ENCODE measurements around the gene PPP1R1B. TPM values are rescaled to one million over a fixed set of nuclear protein-coding genes. Genes with fewer than 3 reads are reported as not detected.

PPP1R1B gene
- total and polyA plus RNA-seq, 9 of the 15 experiments (the other 6 are each of a cell fraction or from before 2014, with no cell fraction given): 0.07 to 0.18 (median 0.10) TPM; not detected in 4

DNA sequence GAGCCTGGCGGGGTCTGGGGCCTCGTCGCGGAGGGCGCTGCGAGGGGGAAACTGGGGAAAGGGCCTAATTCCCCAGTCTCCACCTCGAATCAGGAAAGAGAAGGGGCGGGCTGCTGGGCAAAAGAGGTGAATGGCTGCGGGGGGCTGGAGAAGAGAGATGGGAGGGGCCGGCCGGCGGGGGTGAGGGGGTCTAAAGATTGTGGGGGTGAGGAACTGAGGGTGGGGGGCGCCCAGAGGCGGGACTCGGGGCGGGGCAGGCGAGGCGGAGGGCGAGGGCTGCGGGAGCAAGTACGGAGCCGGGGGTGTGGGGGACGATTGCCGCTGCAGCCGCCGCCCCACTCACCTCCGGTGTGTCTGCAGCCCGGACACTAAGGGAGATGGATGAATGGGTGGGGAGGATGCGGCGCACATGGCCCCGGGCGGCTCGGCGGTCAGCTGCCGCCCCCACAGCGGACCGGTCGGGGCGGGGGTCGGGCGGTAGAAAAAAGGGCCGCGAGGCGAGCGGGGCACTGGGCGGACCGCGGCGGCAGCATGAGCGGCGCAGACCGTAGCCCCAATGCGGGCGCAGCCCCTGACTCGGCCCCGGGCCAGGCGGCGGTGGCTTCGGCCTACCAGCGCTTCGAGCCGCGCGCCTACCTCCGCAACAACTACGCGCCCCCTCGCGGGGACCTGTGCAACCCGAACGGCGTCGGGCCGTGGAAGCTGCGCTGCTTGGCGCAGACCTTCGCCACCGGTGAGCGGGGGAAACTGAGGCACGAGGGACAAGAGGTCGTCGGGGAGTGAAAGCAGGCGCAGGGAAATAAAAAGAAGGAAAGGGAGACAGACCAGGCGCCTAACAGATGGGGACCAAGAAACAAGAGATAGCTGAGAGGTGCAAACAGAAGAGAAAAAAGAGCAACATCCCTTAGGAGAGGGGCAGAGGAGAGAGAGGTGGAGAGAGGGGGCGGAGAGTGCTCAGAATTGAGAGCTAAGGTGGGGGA lies 41.5 kb downstream of the PPP1R1B start, which contains the start of gene PNMT (continued):
- TF ChIP-seq, protein P1, sequence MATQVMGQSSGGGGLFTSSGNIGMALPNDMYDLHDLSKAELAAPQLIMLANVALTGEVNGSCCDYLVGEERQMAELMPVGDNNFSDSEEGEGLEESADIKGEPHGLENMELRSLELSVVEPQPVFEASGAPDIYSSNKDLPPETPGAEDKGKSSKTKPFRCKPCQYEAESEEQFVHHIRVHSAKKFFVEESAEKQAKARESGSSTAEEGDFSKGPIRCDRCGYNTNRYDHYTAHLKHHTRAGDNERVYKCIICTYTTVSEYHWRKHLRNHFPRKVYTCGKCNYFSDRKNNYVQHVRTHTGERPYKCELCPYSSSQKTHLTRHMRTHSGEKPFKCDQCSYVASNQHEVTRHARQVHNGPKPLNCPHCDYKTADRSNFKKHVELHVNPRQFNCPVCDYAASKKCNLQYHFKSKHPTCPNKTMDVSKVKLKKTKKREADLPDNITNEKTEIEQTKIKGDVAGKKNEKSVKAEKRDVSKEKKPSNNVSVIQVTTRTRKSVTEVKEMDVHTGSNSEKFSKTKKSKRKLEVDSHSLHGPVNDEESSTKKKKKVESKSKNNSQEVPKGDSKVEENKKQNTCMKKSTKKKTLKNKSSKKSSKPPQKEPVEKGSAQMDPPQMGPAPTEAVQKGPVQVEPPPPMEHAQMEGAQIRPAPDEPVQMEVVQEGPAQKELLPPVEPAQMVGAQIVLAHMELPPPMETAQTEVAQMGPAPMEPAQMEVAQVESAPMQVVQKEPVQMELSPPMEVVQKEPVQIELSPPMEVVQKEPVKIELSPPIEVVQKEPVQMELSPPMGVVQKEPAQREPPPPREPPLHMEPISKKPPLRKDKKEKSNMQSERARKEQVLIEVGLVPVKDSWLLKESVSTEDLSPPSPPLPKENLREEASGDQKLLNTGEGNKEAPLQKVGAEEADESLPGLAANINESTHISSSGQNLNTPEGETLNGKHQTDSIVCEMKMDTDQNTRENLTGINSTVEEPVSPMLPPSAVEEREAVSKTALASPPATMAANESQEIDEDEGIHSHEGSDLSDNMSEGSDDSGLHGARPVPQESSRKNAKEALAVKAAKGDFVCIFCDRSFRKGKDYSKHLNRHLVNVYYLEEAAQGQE (IDR thresholded peaks at IDR 0.05; ENCODE audit: borderline replicate concordance): peak; percentile 65
- TF ChIP-seq, protein P1 (CRISPR knock-in tag; IDR thresholded peaks at IDR 0.05; ENCODE audit: low read depth): peak; percentile 73; the same call in 1 of the 2 replicates
- TF ChIP-seq ZNF184 (CRISPR knock-in tag; IDR thresholded peaks at IDR 0.05) (no peak), FOXA1 (IDR thresholded peaks at IDR 0.05; ENCODE audit: borderline replicate concordance) (no peak), CBFB (CRISPR knock-in tag; IDR thresholded peaks at IDR 0.05) (peak; percentile 58; the same call in 1 of the 2 replicates), THRAP3 (IDR thresholded peaks at IDR 0.05; ENCODE audit: borderline replicate concordance) (no peak), HLTF (IDR thresholded peaks at IDR 0.05) (peak; percentile 42; the same call in 1 of the 2 replicates), CBFA2T3 (IDR thresholded peaks at IDR 0.05) (no peak), STAT5A (IDR thresholded peaks at IDR 0.05; ENCODE audit: borderline replicate concordance, low read length) (no peak), ZNF347 (CRISPR knock-in tag; IDR thresholded peaks at IDR 0.05; ENCODE audit: low read depth) (no peak), SRSF7 (optimal IDR thresholded peaks at IDR 0.05; ENCODE audit: low read depth, low read length) (no peak), ZNF124 (CRISPR knock-in tag; IDR thresholded peaks at IDR 0.05) (no peak), FIP1L1 (IDR thresholded peaks at IDR 0.05; ENCODE audit: low read depth, low read length, poor library complexity, severe bottlenecking) (peak; percentile 88)
- TF ChIP-seq, protein P2, sequence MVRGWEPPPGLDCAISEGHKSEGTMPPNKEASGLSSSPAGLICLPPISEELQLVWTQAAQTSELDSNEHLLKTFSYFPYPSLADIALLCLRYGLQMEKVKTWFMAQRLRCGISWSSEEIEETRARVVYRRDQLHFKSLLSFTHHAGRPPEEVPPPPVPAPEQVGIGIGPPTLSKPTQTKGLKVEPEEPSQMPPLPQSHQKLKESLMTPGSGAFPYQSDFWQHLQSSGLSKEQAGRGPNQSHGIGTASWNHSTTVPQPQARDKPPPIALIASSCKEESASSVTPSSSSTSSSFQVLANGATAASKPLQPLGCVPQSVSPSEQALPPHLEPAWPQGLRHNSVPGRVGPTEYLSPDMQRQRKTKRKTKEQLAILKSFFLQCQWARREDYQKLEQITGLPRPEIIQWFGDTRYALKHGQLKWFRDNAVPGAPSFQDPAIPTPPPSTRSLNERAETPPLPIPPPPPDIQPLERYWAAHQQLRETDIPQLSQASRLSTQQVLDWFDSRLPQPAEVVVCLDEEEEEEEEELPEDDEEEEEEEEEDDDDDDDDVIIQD (CRISPR knock-in tag; IDR thresholded peaks at IDR 0.05): no peak
- TF ChIP-seq, protein P3, sequence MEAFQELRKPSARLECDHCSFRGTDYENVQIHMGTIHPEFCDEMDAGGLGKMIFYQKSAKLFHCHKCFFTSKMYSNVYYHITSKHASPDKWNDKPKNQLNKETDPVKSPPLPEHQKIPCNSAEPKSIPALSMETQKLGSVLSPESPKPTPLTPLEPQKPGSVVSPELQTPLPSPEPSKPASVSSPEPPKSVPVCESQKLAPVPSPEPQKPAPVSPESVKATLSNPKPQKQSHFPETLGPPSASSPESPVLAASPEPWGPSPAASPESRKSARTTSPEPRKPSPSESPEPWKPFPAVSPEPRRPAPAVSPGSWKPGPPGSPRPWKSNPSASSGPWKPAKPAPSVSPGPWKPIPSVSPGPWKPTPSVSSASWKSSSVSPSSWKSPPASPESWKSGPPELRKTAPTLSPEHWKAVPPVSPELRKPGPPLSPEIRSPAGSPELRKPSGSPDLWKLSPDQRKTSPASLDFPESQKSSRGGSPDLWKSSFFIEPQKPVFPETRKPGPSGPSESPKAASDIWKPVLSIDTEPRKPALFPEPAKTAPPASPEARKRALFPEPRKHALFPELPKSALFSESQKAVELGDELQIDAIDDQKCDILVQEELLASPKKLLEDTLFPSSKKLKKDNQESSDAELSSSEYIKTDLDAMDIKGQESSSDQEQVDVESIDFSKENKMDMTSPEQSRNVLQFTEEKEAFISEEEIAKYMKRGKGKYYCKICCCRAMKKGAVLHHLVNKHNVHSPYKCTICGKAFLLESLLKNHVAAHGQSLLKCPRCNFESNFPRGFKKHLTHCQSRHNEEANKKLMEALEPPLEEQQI (IDR thresholded peaks at IDR 0.05): no peak
